ENCODE results near the gene RBM11.

DNA sequence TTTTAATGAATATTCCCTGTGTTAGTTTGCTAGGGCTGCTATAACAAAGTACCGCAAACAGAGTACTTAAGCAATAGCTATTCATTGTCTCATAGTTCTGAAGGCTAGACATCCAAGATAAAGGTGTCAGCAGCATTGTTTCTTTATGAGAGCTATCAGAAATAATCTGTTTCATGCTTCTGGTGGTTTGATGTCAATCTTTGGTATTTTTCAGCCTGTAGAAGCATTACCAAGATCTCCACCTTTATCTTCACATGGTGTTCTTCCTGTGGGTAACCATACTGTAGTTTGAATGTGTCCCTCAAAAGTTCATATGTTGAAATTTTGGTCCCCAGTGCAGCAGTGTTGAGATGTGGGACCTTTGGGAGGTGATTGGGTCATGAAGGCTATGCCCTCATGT lies 7.4 kb downstream of the RBM11 start:
- TF ChIP-seq CTCF (conservative IDR thresholded peaks at IDR 0.05) (no peak), ZFX (IDR thresholded peaks at IDR 0.05) (no peak)

Measured in C4-2B (cell line).